Brain pericyte (primary cell): Measurements from ENCODE around the gene CHI3L1.

ENCODE experiments used
- DNase-seq: peaks from one replicate; pipeline ENCODE4 v3.0.0-alpha.2; 2012; ENCODE audit warnings: low read depth, low spot score

The CHI3L1 gene

GRCh38 chr1:203206129-203206687 lies 19.7 kb upstream of the CHI3L1 start:
- DNase-seq: no peak

GRCh38 chr1:203204756-203205155 lies 18.3 kb upstream of the CHI3L1 start:
- no peak for DNase-seq

DNA sequence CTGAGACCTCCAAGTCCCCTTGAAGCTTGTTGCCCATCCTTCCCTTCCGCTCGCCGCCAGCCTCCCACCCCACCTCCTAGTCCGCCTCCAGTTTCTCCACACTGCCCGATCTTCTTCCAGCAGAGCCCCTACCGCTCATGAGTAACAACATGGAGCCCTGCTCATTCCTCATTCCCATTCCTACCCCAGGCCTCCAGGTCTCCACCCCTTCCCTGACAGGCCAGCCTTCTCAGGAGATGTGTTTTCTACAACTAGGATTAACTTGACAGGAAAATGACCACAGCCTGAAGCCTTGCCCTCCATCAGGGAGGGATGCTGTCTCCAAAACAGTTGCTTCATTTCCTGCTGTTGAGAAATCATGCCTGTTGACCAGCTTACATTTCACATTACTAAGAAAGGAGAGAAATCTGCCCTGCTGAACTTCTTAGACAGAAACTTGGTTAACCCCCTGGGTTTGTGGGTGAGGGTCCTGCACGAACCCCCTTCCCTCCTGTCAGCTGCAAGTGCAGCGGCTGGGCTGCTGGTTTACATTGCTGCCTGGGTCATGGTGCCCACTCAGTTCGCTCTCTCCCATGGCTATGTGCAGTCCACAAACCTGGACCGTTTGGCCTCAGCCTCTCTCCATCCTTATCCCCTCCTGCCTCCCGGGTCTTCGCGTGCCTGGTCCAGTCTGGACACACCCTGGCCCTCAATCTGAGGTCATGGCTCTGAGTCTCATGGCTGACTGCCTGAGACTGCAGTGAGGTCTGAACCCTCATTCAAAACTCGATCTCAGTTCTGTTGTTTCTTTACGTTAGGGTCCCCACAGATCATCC lies 16.1 kb upstream of the CHI3L1 start:
- DNase-seq: no peak

GRCh38 chr1:203201516-203202205 lies 15.2 kb upstream of the CHI3L1 start:
- no peak for DNase-seq

DNA sequence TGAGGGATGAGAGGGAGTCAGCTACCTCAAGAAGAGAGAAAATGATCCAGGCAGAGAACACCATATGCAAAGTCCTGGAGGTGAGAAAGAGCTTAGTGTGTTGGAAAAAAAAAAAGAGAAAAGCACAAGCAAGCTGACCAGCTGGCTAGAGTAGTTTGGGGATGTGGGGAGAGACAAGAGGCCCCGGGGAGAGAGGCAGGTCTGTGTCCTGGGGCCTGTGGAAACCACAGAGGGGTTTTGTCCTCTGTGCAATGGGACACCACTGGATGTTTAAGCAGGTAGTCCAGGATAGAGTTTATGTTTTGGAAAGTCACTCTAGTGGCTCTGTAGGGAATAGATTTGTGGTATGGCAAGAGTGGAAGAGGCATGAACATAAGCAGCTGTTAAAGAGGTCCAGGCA lies 14.4 kb upstream of the CHI3L1 start:
- no peak for DNase-seq

- DNase-seq: no peak
Observed at GRCh38 chr1:203199816-203200571, 13.5 kb upstream of the CHI3L1 start.

GRCh38 chr1:203199481-203199815 lies 12.9 kb upstream of the CHI3L1 start:
- no peak for DNase-seq

GRCh38 chr1:203199002-203199401 lies 12.5 kb upstream of the CHI3L1 start:
- no peak for DNase-seq

GRCh38 chr1:203197625-203198024 lies 11.1 kb upstream of the CHI3L1 start:
- DNase-seq: no peak

- no peak for DNase-seq
Observed at GRCh38 chr1:203196371-203196770, 9.9 kb upstream of the CHI3L1 start.

DNA sequence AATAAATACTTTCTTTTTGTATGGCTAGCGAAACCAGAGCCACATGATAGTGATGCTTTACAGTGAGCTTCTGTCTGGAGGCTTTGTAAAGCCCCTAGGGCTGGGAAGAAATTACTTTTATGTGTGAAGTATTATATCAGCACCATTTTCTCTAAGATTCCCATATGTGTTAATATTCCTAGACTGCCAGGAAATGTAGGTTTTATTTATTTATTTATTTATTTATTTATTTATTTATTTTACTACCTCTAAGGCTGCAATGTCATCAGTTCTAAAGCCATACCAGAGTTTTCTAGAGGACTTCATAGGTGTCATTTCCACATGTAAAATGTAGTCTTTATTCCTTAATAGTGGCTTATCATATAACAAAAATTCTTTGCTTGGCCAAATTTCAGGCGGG lies 4.4 kb upstream of the CHI3L1 start:
- DNase-seq: no peak

GRCh38 chr1:203189951-203190352 lies 3.4 kb upstream of the CHI3L1 start:
- no peak for DNase-seq

DNA sequence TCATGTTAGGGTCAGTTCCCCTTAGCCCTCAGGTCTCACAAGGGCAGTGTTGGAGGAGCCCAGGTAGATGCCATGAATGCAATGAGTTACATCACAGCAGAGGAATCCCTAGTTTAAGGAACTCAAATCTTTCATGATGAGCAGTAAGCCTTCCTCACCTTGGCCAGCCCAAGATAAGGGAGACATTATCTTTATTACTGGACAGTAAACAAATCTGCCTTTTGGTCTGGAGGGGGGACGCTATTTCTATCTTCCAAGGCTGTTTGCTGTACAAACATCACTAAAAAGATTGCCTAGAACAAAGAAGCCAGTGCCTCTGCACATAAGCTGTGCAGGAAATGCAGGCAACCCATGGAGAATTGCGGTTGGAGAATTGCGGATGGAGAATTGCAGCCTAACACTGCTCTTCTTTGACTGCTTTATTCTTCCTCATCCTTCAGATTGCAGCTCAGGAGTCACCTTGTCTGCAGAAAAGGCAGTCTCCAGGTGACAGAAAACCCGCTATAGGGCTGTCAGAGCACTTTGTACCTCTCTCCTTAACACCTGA lies 2.3 kb upstream of the CHI3L1 start:
- no peak for DNase-seq

DNA sequence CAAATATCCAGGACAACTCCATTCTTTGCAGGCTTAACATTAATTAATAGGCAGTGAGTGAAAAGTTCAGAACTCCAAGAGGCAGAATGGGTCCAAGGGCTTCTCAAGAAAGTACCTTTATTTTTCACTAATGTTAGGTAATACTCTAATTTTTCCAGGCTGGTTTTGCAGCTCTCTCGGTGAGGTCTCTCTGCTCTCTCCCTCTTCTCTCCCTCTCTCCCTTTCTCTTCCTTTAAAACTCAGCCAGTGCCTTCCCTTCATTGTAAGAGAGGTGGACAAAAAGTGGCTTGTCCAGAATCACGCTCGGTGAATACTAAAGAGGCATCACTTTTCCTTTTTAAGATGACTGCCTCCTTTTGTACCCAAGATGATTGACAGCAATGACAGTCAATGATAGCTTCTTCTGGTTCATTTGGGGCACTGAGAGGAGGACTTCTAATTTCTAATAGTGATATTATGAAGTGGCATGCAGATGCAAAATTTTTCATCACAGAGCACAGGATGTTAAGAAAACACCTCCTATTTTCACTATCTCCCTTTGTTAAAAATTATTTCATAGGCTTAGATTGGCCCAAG lies 1.3 kb upstream of the CHI3L1 start:
- DNase-seq: no peak

GRCh38 chr1:203187304-203187685 lies 791 bp upstream of the CHI3L1 start:
- DNase-seq: no peak

GRCh38 chr1:203186091-203186445 lies 436 bp downstream of the CHI3L1 start:
- DNase-seq: no peak

GRCh38 chr1:203185585-203185984 lies 919 bp downstream of the CHI3L1 start:
- DNase-seq: no peak

- no peak for DNase-seq
Observed at GRCh38 chr1:203185061-203185461, 1.4 kb downstream of the CHI3L1 start.

DNA sequence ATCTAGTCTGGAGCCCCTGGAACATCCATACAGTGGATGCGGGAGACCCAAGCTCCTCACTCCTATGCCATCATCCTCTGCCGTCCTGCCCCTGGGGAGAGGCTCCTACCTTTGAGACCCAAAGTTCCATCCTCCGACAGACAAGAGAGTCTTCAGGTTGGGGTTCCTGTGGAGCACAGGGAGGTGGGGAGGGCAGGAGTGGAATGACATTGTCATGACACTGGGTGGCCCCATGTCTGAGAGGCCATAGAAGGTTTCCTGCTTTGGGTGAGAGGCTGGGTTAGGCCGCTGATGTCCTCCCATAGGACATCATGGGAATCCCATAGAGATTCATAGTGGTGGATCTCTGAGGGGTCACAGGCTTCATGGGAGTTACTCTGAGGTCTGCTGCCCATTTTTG lies 2.0 kb downstream of the CHI3L1 start:
- no peak for DNase-seq

DNA sequence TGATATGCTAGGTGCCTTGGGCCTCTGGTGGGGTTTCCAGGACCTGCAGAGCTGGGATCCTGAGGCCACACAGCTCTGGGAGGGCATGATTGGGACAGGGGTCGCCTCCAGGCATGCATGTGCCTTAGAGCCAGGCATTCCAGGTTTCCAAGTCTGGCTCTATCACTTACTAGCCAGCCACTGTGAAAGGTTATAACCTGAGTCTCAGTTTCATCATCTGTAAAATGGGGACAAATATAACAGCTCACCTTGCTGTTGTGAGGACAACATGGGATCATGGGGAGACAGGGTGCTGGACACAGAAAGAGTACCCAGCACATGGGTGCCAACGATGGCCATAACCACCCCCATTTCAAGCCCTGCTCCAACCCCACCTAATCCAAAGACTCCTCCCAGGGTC lies 2.7 kb downstream of the CHI3L1 start:
- no peak for DNase-seq

DNA sequence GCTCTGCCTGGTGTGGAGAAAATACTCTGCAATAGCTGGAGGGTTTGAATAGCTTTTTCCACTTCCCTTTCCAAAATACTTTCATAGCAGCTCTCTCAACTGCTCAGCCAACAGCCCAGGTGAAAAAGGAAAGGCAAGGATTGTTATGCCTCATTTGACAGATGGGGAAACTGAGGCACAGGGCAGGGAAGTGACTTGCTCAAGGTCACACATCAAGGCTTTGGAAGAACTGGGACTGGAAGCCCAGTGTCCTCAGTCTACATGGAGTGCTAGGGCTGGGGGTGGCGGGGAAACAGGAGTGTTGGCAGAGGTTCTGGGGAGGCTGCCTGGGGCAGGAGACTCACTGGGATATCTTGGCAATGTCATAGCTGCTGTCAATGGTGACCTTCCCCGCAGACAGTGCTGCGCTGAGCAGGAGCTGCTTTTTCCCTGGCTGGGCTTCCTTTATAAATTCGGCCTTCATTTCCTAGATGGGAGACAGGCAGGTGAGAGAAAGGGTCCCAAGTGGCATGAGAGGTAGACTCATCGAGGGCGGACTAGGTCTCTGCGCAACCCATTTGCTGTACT lies 4.0 kb downstream of the CHI3L1 start:
- DNase-seq: no peak
